Activated naive CD4-positive, alpha-beta T cell treated with anti-CD3 and anti-CD28 coated beads for 36 hours (primary cell): ENCODE results near the gene GPM6B. TPM values are rescaled to one million over a fixed set of nuclear protein-coding genes. Genes with fewer than 3 reads are reported as not detected.

Source experiments
- CTCF ChIA-PET: fragments of 350-600 bp; sonication (Branson Sonifier 250); formaldehyde crosslinking; loops from one replicate; lab custom pipeline; 2021; ENCODE audit warnings: antibody characterized with exemption; lab: Charles Lee
- DNase-seq: peaks from one replicate; pipeline ENCODE4 v3.0.0-alpha.2; 2020
- H3K27ac Mint-ChIP-seq: one replicate; pipeline ENCODE4 v1.8.0; 2021; ENCODE audit warnings: mild to moderate bottlenecking, mixed read lengths
- H3K27me3 Mint-ChIP-seq: one replicate; pipeline ENCODE4 v1.8.0; 2021; ENCODE audit warnings: low read depth, mixed read lengths
- H3K36me3 Mint-ChIP-seq: one replicate; pipeline ENCODE4 v1.8.0; 2021; ENCODE audit warnings: low read depth, mixed read lengths
- H3K4me1 Mint-ChIP-seq: one replicate; pipeline ENCODE4 v1.8.0; 2021; ENCODE audit warnings: low read depth, mixed read lengths
- H3K4me3 Mint-ChIP-seq: one replicate; pipeline ENCODE4 v1.8.0; 2021; ENCODE audit warnings: mild to moderate bottlenecking, moderate library complexity, mixed read lengths
- H3K9me3 Mint-ChIP-seq: one replicate; pipeline ENCODE4 v1.8.0; 2021; ENCODE audit warnings: mixed read lengths
- intact Hi-C: fragments of 100-400 bp; cut with micrococcal nuclease; formaldehyde crosslinking; loops from one replicate; pipeline ENCODE4 v1.15.1; 2023
- total RNA-seq, 2 experiments: library from RNA; stranded (reverse); gene quantifications; one replicate each; pipeline ENCODE4 v1.2.3, GENCODE V29; 2021

The GPM6B gene
- total RNA-seq, 2 experiments from 2014 or later: not detected

DNA sequence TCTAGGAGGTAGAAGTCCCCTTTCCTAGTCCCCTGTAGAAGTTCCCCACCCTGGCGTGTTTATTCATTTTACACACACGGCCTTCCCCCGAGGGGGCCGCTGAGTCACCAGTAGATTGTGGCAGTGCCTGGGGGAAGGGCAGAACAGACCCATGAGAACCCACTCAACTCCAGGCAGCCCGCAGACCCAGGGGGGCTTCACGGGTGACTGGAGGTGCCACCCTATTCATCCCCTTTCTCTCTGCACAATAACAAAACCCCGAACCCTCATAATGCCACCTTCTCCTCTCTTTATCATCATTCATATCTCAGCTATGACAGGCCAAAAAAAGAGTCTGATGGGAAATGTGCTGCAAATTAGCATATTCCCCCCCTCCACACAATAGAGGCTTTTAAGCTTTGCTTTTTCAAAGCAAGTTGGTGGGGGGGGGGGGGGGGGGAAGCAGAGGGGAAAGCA, 20.4 kb upstream of the GPM6B start:
- intact Hi-C loops: no loop called here

DNA sequence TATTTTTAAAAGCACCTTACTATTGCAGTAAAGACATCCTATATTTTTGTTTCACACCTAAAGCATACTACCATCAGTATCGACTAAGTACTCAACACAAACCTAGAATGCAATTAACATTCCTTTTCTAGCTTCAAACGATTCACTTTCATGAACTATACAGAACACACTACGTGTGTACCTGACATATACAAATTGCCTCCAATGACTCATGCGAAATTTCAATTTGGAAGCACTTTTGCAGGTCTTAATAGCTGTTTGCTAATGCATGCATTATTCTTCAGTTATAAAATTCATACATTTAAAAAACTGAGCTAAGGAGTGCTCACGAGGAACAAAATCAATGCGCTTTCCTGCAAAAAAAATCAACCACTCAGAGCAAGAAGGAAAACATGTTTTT, 19.7 kb upstream of the GPM6B start:
- CTCF ChIA-PET: interaction anchor here (0.7 kb wide), 1 partner anchor 10 kb away, joined by 6 read pairs; no protein-coding TSS in a partner anchor
- Mint-ChIP-seq H3K4me3 (no peak overlapping the region), H3K4me1 (no peaks in the 10 kb centered on the region), H3K9me3 (no peaks in the 10 kb centered on the region), H3K27me3 (no peaks in the 10 kb centered on the region), H3K36me3 (no peaks in the 10 kb centered on the region), H3K27ac (no peak overlapping the region)
- intact Hi-C loops: no loop called here
- no peak for DNase-seq

More for the DNA sequence above, 20.4 kb upstream of the GPM6B start:
- Mint-ChIP-seq H3K4me3 (no peak overlapping the region), H3K27ac (no peak overlapping the region), H3K27me3 (no peaks in the 10 kb centered on the region), H3K9me3 (no peaks in the 10 kb centered on the region), H3K36me3 (no peaks in the 10 kb centered on the region), H3K4me1 (no peaks in the 10 kb centered on the region)
- CTCF ChIA-PET: no interaction called here
- no peak for DNase-seq

DNA sequence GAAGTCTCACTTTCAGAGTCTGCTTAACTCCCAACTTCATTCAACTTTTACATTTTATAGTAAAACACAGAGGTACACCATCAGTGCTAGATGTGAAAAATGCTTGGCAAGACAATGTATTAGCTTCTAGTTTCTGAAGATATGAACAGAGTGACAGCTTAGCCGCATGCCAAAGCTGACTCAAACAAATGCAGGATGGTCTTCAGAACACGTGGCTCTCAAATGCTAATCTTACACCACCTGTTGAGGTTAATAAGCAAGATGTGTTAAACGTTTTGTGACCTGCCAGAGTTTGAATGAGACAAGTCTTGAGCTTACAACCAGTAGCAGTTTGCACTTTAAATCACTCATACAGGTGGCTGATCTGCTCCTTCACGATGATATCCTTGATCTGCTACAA, 18.9 kb upstream of the GPM6B start:
- Mint-ChIP-seq H3K36me3 (no peaks in the 10 kb centered on the region), H3K27me3 (no peaks in the 10 kb centered on the region), H3K4me1 (no peaks in the 10 kb centered on the region), H3K4me3 (no peak overlapping the region), H3K27ac (no peak overlapping the region), H3K9me3 (no peaks in the 10 kb centered on the region)
- CTCF ChIA-PET: no interaction called here
- DNase-seq: no peak
- intact Hi-C loops: no loop called here

DNA sequence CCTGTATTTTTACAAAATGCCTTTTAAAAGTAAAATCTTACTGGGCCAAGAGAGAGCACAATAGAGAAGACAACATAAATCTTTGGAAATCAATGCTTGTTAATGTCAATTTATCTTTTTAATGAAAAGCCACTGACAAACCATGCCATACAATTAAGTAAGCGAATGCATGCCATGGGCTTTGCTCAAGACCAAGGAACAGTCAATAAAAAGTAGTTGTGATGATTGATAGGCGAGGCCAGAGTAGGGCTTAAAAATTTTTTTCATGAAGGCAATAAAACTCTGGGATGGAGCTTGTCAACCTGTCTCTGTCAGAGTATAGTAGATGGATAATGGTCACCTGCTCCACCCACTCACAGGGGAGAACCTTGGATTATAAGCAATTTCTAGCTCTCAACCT, 17.5 kb upstream of the GPM6B start:
- CTCF ChIA-PET: interaction anchor here (0.5 kb wide), 1 partner anchor 235 kb away, joined by 3 read pairs; no protein-coding TSS in a partner anchor
- no peak overlapping the region for H3K27ac Mint-ChIP-seq
- intact Hi-C loops: no loop called here
- no peak overlapping the region for H3K4me3 Mint-ChIP-seq
- DNase-seq: no peak
- no peaks in the 10 kb centered on the region for H3K4me1 Mint-ChIP-seq
- no peaks in the 10 kb centered on the region for H3K36me3 Mint-ChIP-seq
- no peaks in the 10 kb centered on the region for H3K9me3 Mint-ChIP-seq
- no peaks in the 10 kb centered on the region for H3K27me3 Mint-ChIP-seq

DNA sequence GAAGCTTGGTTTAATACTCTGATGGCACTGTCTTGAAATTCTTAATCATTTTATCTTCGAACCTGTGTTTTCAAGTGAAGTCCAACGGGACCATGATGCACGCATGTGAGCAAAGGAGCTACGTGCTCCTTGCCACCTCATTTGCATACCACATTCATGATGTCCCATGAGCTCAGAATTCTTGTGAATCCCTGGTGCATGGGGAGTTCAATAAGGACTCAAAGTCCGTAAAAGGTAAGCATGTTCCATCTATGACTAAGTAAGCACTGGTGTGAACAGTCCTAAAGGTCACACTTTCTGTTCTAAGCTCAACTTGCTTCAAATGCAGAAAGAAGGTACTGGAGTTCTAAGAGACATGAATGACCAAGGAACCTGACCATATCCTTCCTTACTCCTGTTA, 13.1 kb upstream of the GPM6B start:
- no peaks in the 10 kb centered on the region for H3K36me3 Mint-ChIP-seq
- H3K27ac Mint-ChIP-seq: no peak overlapping the region
- no peaks in the 10 kb centered on the region for H3K27me3 Mint-ChIP-seq
- CTCF ChIA-PET: no interaction called here
- no peak for DNase-seq
- intact Hi-C loops: no loop called here
- H3K9me3 Mint-ChIP-seq: no peaks in the 10 kb centered on the region
- no peaks in the 10 kb centered on the region for H3K4me1 Mint-ChIP-seq
- H3K4me3 Mint-ChIP-seq: no peak overlapping the region

DNA sequence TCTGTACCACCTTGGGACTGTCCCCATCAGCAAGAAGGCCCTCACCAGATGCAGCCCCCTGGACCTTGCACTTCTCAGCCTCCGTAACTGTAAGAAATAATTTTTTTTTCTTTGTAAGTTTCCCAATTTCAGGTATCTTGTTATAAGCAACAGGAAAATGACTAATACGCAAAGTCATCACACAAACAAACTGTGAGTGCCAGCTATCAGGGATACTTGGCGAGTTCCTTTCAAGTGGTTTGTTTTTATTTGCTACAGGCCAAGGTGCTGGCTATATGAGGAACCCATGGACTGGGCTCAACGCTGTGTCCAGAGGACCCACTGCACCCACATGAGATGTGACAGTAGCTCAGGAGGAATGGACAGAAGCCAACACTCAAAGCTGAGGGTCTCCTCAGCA, 11.5 kb upstream of the GPM6B start:
- no peak for DNase-seq
- Mint-ChIP-seq H3K27me3 (peaks cover 3% of the 10 kb centered on the region), H3K4me1 (no peaks in the 10 kb centered on the region), H3K27ac (no peak overlapping the region), H3K36me3 (no peaks in the 10 kb centered on the region), H3K9me3 (no peaks in the 10 kb centered on the region), H3K4me3 (no peak overlapping the region)
- intact Hi-C loops: no loop called here
- CTCF ChIA-PET: no interaction called here

DNA sequence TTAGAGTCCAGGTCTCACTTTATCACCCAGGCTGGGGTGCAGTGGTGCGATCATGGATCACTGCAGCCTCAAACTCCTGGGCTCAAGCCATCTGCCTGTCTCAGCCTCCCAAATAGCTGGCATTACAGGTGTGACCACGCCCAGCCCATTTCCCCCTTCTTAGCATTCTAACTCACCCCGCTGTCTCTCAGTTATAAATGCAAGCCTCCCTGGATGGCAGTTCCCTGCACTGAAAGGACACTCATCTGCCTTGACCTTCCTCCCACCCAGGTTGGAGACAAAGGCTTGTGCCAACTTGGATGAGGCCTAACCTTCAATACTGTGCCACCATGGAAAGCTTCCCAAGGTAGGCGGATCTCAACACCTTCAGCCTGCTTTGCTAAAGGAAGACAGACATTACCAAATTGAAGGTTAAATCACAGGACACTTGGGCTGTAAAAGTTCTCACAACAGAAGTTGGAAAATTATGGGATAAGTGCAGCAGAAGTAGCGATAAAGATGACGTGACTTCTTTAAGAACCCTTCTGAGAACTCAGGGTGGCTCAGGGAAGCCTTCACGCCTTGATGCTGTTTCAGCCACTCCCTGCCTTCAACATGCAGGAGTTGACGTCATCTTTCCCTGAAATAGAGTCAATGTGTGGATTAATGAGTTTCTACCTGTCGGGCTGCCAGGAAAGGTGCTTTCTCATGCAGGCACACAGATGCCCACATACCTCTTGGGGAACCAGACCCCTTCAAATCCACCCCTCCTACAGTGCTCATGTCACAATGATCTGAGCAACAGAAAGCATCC, 10.6 kb upstream of the GPM6B start:
- H3K27ac Mint-ChIP-seq: no peak overlapping the region
- H3K4me1 Mint-ChIP-seq: no peaks in the 10 kb centered on the region
- H3K27me3 Mint-ChIP-seq: peaks cover 3% of the 10 kb centered on the region
- no peaks in the 10 kb centered on the region for H3K36me3 Mint-ChIP-seq
- intact Hi-C loops: no loop called here
- no peaks in the 10 kb centered on the region for H3K9me3 Mint-ChIP-seq
- DNase-seq: no peak
- CTCF ChIA-PET: no interaction called here
- no peak overlapping the region for H3K4me3 Mint-ChIP-seq

DNA sequence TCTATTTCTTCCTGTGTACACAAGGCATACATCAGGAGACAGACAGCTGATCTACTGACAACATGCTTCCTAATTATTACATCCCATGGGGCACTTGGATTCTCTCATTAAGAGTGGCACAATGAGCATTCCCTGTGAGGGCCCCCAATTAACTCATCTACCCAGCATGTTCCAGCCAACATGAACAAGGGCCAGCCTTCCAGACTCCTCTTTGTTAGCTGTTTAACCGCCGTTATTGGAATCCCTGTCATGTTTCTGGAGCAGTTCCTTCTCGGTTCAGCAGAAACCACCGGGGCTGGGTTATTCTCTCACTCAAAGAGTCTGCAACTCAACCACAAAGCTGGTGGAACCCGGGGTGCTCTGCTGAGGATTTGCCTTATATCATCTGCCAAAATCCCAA, 9.9 kb upstream of the GPM6B start:
- CTCF ChIA-PET: interaction anchor here (0.7 kb wide), 1 partner anchor 10 kb away, joined by 6 read pairs; no protein-coding TSS in a partner anchor
- Mint-ChIP-seq H3K27ac (no peak overlapping the region), H3K36me3 (no peaks in the 10 kb centered on the region), H3K4me3 (no peak overlapping the region), H3K27me3 (peaks cover 3% of the 10 kb centered on the region), H3K4me1 (no peaks in the 10 kb centered on the region), H3K9me3 (no peaks in the 10 kb centered on the region)
- DNase-seq: no peak
- intact Hi-C loops: no loop called here

DNA sequence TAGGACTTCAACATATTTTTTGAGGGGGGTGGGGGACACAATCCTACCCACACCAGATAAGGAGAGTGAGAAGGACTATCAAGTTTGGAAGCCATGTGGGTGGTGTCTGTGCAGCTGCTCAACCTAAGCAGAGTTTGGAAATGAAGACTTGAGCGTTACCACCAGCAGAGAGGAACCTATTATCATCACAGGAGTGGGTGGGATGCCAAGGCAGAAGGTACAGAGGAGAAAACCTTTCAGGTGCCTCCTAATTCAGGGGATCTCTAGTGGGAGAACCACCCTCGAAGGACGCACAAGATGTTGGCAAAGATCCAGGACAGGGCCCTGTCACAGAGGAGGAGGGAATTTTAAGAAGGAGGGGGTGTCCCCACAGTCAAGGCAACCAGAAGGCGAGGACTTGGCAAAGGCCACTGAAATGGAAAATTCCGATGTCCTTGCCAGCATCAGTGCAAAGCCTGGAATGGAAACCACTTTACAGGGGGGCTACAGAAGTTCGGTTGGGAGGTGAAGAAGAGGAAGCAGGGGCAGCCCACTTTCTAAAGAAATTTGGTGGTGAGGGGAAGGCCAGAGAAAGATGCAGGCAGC, 8.4 kb upstream of the GPM6B start:
- intact Hi-C loops: no loop called here
- CTCF ChIA-PET: no interaction called here
- H3K36me3 Mint-ChIP-seq: no peaks in the 10 kb centered on the region
- H3K4me1 Mint-ChIP-seq: no peaks in the 10 kb centered on the region
- H3K27me3 Mint-ChIP-seq: peaks cover 3% of the 10 kb centered on the region
- DNase-seq: no peak
- no peaks in the 10 kb centered on the region for H3K9me3 Mint-ChIP-seq
- no peak overlapping the region for H3K27ac Mint-ChIP-seq
- no peak overlapping the region for H3K4me3 Mint-ChIP-seq

DNA sequence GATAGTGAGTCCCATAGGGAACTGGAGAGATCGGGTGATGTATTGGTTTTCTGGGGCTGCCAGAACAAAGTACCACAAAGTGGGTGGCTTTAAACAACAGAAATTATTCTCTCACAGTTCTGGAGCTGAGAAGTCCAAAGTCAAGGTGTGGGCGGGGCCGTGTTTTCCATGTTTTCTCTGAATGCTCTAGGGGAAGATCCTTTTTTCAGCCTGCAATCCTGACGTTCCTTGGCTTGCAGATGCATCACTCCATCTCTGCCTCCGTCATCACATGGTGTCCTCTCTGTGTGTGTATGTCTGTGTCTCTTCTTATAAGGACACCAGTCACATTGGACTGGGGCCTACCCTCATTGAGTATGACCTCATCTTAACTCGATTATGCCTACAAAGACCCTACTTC, 7.9 kb upstream of the GPM6B start:
- H3K9me3 Mint-ChIP-seq: no peaks in the 10 kb centered on the region
- intact Hi-C loops: no loop called here

DNA sequence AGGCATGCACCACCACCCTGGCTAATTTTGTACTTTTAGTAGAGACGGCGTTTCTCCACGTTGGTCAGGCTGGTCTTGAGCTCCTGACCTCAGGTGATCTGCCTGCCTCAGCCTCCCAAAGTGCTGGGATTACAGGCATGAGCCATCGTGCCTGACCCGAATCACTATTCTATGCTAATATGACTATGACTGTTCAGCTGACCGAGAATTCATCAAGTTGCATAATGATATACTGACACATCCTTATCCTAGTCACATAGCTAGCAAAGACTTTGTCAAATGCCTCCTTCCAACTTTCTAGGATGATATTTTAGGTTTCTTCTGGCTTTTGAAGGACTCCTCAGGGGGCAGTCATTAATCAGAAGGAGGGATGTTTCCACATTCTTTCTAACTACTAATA, 4.8 kb upstream of the GPM6B start:
- peaks cover 5% of the 10 kb centered on the region for H3K27me3 Mint-ChIP-seq
- H3K4me1 Mint-ChIP-seq: no peaks in the 10 kb centered on the region
- no peaks in the 10 kb centered on the region for H3K9me3 Mint-ChIP-seq

More for the DNA sequence above, 7.9 kb upstream of the GPM6B start:
- Mint-ChIP-seq H3K4me3 (no peak overlapping the region), H3K27ac (no peak overlapping the region), H3K27me3 (peaks cover 3% of the 10 kb centered on the region), H3K36me3 (no peaks in the 10 kb centered on the region), H3K4me1 (no peaks in the 10 kb centered on the region)
- CTCF ChIA-PET: no interaction called here
- no peak for DNase-seq

DNA sequence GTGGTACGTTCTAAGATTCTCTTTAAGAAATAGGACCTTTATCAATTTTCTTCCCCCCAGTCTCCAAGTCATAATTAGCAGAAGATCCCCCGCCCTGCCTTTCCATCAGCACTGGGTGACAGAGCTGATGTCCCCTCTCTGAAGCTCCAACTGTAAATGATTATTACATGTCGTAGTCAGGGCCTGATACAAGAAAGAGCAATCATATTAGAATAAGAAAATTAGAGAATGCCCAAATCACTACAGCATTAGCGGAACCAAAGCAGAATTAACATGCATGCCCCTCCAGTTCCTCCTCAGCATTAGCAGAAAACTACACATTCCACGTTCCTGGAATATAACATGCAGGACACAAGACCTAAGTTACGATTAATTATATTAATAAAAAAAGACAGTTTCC, 717 bp downstream of the GPM6B start:
- CTCF ChIA-PET: no interaction called here
- intact Hi-C loops: no loop called here
- H3K9me3 Mint-ChIP-seq: no peaks in the 10 kb centered on the region
- H3K27ac Mint-ChIP-seq: no peak overlapping the region
- H3K36me3 Mint-ChIP-seq: no peaks in the 10 kb centered on the region
- H3K4me3 Mint-ChIP-seq: no peak overlapping the region
- no peaks in the 10 kb centered on the region for H3K4me1 Mint-ChIP-seq
- peaks cover 7% of the 10 kb centered on the region for H3K27me3 Mint-ChIP-seq
- no peak for DNase-seq

More for the DNA sequence above, 4.8 kb upstream of the GPM6B start:
- CTCF ChIA-PET: no interaction called here
- Mint-ChIP-seq H3K36me3 (no peaks in the 10 kb centered on the region), H3K4me3 (no peak overlapping the region), H3K27ac (no peak overlapping the region)
- no peak for DNase-seq
- intact Hi-C loops: no loop called here

DNA sequence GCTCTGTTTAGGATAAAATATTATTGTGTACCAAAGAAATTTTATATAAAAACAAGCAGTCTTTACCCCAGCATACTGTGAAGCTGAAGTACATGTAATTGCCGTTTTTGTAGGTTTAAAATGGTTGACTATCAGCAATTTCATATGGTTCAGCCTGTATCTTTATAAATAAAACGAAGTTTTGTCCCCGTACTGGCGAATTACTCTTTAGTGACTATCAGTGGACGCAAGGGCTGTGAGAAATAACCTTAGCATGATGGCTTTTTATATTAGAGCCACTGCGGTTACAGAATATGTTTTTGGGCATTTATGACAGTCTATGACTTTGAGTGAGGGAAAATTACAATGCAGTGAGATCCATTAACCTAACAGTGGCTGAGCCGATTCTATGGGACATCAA, 1.2 kb downstream of the GPM6B start:
- DNase-seq: no peak
- no peak overlapping the region for H3K27ac Mint-ChIP-seq
- no peaks in the 10 kb centered on the region for H3K36me3 Mint-ChIP-seq
- H3K9me3 Mint-ChIP-seq: no peaks in the 10 kb centered on the region
- intact Hi-C loops: no loop called here
- CTCF ChIA-PET: no interaction called here
- H3K4me3 Mint-ChIP-seq: no peak overlapping the region
- H3K27me3 Mint-ChIP-seq: peaks cover 7% of the 10 kb centered on the region
- no peaks in the 10 kb centered on the region for H3K4me1 Mint-ChIP-seq
